ENCODE results near the gene PCDH9. TPM values are rescaled to one million over a fixed set of nuclear protein-coding genes. Genes with fewer than 3 reads are reported as not detected.

The PCDH9 gene
- total RNA-seq, 2 donors from 2014 or later = 0.95 to 1.8 TPM

DNA sequence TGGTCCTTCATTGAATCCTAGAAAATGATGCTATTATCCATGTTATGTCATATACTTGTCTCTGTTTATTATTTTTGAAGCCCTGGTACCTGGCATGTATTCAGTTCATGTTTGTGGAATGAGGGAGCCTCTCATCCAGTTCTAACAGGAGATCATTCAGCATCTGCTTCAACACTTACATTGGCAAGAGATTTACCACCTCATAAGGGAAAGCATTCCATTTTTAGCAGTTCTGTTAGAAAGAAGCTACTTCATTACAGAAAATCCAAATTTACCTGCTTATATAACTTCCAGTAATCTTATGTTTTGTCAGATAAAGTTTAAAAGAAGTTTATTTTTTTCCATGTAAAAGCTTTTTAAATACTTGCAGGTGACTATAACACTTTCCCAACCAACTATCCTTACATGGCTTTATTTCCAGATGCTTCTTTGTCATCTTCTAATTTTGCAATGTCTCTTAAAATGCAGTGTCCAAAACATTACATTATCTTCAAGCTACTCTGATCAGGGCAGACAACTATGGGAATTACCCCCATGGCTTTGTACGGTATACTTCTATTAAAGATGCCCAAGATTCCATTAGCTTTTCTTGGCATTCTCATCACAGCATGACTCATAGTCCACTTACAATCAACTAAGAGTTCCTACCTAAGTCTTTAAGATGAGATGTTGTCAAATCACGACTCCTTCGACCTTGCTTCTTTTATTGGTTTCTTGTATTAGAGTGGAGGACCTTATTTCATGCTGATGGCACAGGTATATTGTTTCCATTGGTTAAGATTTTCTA lies 262.1 kb downstream of the PCDH9 start:
- H3K36me3 Mint-ChIP-seq (ENCODE audit: low read depth) = no peaks in the 10 kb centered on the region
- H3K36me3 ChIP-seq (ENCODE audit: control insufficient read depth, insufficient read depth, low read length) = no peaks in the 10 kb centered on the region
- peaks cover 3% of the 10 kb centered on the region for H3K9me3 ChIP-seq (ENCODE audit: control insufficient read depth, low read length)
- no peak for DNase-seq
- no peaks in the 10 kb centered on the region for H3K4me1 ChIP-seq (ENCODE audit: control insufficient read depth, insufficient read depth, low read length)
- H3K4me3 Mint-ChIP-seq = no peak overlapping the region
- 95% methylated on average over 2 to 3 of the region's 3 CpGs for WGBS, 2 experiments (ENCODE audit: insufficient coverage in 1 of 2, insufficient read length in 1 of 2)
- no peak overlapping the region for H3K9ac ChIP-seq (ENCODE audit: extremely low read depth, low read length, poor library complexity, severe bottlenecking)
- no peaks in the 10 kb centered on the region for H3K4me1 Mint-ChIP-seq
- H3K27ac Mint-ChIP-seq = no peak overlapping the region
- H3K27ac ChIP-seq (ENCODE audit: low read depth, low read length) = no peak overlapping the region
- TF ChIP-seq, protein P1, sequence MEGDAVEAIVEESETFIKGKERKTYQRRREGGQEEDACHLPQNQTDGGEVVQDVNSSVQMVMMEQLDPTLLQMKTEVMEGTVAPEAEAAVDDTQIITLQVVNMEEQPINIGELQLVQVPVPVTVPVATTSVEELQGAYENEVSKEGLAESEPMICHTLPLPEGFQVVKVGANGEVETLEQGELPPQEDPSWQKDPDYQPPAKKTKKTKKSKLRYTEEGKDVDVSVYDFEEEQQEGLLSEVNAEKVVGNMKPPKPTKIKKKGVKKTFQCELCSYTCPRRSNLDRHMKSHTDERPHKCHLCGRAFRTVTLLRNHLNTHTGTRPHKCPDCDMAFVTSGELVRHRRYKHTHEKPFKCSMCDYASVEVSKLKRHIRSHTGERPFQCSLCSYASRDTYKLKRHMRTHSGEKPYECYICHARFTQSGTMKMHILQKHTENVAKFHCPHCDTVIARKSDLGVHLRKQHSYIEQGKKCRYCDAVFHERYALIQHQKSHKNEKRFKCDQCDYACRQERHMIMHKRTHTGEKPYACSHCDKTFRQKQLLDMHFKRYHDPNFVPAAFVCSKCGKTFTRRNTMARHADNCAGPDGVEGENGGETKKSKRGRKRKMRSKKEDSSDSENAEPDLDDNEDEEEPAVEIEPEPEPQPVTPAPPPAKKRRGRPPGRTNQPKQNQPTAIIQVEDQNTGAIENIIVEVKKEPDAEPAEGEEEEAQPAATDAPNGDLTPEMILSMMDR (conservative IDR thresholded peaks at IDR 0.05) = no peak
- H3K4me3 ChIP-seq (ENCODE audit: low read length) = no peak overlapping the region
- no peaks in the 10 kb centered on the region for H3K9me3 Mint-ChIP-seq
- H3K27me3 ChIP-seq (ENCODE audit: control insufficient read depth, insufficient read depth, low read length, poor library complexity, severe bottlenecking) = no peaks in the 10 kb centered on the region
- H3K27me3 Mint-ChIP-seq (ENCODE audit: insufficient read depth) = no peaks in the 10 kb centered on the region

DNA sequence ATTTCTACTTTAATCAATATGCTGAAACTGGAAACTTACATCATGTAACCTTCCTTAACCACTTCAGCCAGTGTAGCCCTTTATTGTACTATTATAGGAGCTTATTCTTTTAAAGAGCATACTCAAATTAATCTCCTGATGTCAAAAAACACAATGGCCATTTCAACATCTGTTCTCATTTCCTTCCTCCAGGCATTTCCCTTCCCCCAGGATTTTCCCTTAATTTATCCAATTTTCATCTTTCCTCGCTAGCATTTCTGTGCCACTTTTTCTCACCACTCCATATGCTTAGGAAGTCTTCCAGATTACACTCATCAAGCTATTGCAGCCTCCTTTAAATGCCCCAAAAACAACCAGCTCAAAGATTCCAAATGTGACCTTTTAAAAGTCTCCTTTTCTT lies 265.0 kb downstream of the PCDH9 start:
- H3K36me3 Mint-ChIP-seq (ENCODE audit: low read depth) = no peaks in the 10 kb centered on the region
- no peaks in the 10 kb centered on the region for H3K4me1 Mint-ChIP-seq
- TF ChIP-seq, protein P1 (conservative IDR thresholded peaks at IDR 0.05) = no peak
- no peaks in the 10 kb centered on the region for H3K27me3 Mint-ChIP-seq (ENCODE audit: insufficient read depth)
- no peak overlapping the region for H3K27ac Mint-ChIP-seq
- H3K4me1 ChIP-seq (ENCODE audit: control insufficient read depth, insufficient read depth, low read length) = no peaks in the 10 kb centered on the region
- H3K27me3 ChIP-seq (ENCODE audit: control insufficient read depth, insufficient read depth, low read length, poor library complexity, severe bottlenecking) = no peaks in the 10 kb centered on the region
- H3K9me3 ChIP-seq (ENCODE audit: control insufficient read depth, low read length) = peaks cover 5% of the 10 kb centered on the region
- no peaks in the 10 kb centered on the region for H3K36me3 ChIP-seq (ENCODE audit: control insufficient read depth, insufficient read depth, low read length)
- DNase-seq = no peak
- H3K9me3 Mint-ChIP-seq = no peaks in the 10 kb centered on the region
- H3K9ac ChIP-seq (ENCODE audit: extremely low read depth, low read length, poor library complexity, severe bottlenecking) = no peak overlapping the region
- no peak overlapping the region for H3K4me3 Mint-ChIP-seq
- no peak overlapping the region for H3K4me3 ChIP-seq (ENCODE audit: low read length)
- WGBS, 2 experiments (ENCODE audit: insufficient coverage in 1 of 2, insufficient read length in 1 of 2) = 97% methylated on average over 1 of the region's 1 CpG; no CpG with 5 or more reads in 1 of the 2 experiments
- H3K27ac ChIP-seq (ENCODE audit: low read depth, low read length) = no peak overlapping the region

- H3K4me3 ChIP-seq (ENCODE audit: low read length) = no peak overlapping the region
- peaks cover 5% of the 10 kb centered on the region for H3K9me3 ChIP-seq (ENCODE audit: control insufficient read depth, low read length)
- Mint-ChIP-seq H3K9me3 (no peaks in the 10 kb centered on the region), H3K4me3 (no peak overlapping the region), H3K36me3 (ENCODE audit: low read depth) (no peaks in the 10 kb centered on the region), H3K27me3 (ENCODE audit: insufficient read depth) (no peaks in the 10 kb centered on the region), H3K4me1 (no peaks in the 10 kb centered on the region), H3K27ac (no peak overlapping the region)
- no peaks in the 10 kb centered on the region for H3K27me3 ChIP-seq (ENCODE audit: control insufficient read depth, insufficient read depth, low read length, poor library complexity, severe bottlenecking)
- WGBS, 2 experiments (ENCODE audit: insufficient coverage in 1 of 2, insufficient read length in 1 of 2) = 94 to 100% methylated on average over 1 to 4 of the region's 4 CpGs
- TF ChIP-seq, protein P1 (conservative IDR thresholded peaks at IDR 0.05) = no peak
- no peak overlapping the region for H3K9ac ChIP-seq (ENCODE audit: extremely low read depth, low read length, poor library complexity, severe bottlenecking)
- H3K27ac ChIP-seq (ENCODE audit: low read depth, low read length) = no peak overlapping the region
- no peaks in the 10 kb centered on the region for H3K36me3 ChIP-seq (ENCODE audit: control insufficient read depth, insufficient read depth, low read length)
- no peak for DNase-seq
- H3K4me1 ChIP-seq (ENCODE audit: control insufficient read depth, insufficient read depth, low read length) = no peaks in the 10 kb centered on the region
Observed at GRCh38 chr13:66962953-66963352, 267.2 kb downstream of the PCDH9 start.
